GM23248 (cell line): ENCODE measurements around the gene SF3B6.

Source experiments
- EZH2 ChIP-seq: fragments of 200-600 bp; sonication (generic); IDR thresholded peaks from 2 replicates; pipeline ENCODE4 v1.6.1; 2018; ENCODE audit warnings: antibody characterized with exemption, mild to moderate bottlenecking; ENCODE audit not compliant: insufficient read depth, poor library complexity, severe bottlenecking
- EZH2phosphoT487 ChIP-seq: fragments of 200-600 bp; sonication (generic); IDR thresholded peaks from 2 replicates; pipeline ENCODE4 v1.6.1; 2018; ENCODE audit warnings: antibody characterized with exemption, moderate library complexity, mild to moderate bottlenecking, low read depth; ENCODE audit not compliant: insufficient read depth

DNA sequence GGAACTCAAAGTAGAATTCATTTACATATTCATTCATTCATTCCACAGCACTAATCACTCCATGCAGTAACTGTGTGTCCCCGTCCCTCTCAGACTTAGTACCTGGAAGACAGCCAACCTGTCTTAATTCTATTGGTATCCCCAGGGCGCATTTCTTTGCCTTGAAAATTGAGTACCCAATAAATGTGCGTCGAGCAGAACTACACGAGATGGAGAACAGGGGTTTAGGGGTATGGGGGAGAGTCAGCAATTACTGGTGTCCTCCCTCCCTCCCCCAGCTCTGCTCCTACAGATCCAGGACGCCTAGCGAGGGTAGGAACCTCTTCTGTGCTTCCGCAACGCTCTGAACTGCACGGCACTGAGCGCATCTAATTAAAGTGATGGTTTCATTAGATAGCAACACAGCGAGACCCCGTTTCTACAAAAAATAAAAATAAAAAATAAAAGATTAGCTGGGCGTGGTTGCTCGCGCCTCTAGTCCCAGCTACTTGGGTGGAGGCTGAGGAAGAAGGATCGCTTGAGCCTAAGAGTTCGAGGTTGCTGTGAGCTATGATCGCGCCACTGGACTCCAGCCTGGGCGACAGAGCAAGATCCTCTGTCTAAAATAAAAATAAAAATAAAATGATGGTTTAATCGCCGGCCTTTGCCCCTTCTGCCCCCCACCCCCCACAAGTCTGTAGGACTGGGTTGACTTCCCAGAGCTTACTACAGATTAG is 27.2 kb downstream of the SF3B6 start:
- TF ChIP-seq EZH2 (no peak), EZH2phosphoT487 (no peak)
